GM21515 (cell line): ENCODE data around the gene TEAD1.
"Not testable (repeated sequence)": the region's sequence is repeated elsewhere in the genome, so short reads cannot be mapped to it uniquely, and the experiment has no call there.

Source experiments
- ATAC-seq: cut with Tn5 transposase; IDR thresholded peaks from one replicate; pipeline ENCODE4 v1.9.1; 2021; ENCODE audit not compliant: unreplicated experiment

Gene TEAD1

DNA sequence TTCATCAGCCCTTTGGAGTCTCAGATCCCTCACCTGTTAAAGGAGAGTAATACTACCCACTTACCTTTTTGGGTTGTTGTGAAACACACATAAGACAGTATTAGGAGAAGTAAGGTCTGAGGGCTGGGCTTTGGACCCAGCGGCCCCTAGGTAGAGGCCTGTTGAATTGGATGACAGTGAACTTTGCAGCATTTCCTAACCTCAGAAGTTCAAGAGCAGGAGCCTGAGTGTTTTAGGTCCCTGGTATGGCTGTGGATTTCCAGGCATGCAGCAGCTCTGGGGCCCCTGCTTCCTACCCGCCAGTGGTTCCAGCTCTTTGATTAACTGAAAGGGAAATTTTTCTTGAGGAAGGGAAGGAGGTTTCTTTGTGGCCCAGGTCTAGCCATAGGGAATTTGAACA lies 58.9 kb downstream of the TEAD1 start:
- ATAC-seq: no peak

DNA sequence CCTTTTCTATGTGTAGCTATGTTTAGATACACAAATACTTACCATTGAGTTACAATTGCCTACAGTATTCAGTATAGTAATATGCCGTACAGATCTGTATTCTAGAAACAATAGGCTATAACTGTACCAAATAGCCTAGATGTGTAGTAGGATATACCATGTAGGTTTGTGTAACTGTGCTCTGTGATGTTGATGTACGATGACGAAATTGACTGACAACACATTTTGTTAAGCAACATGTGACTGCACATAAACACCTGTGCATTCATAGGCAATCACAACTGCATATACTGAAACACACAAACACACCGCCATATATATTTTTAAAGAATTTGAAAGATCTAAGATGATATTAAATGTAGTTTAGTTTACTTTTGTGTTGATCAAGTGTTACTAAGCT lies 60.4 kb downstream of the TEAD1 start:
- ATAC-seq: no peak

DNA sequence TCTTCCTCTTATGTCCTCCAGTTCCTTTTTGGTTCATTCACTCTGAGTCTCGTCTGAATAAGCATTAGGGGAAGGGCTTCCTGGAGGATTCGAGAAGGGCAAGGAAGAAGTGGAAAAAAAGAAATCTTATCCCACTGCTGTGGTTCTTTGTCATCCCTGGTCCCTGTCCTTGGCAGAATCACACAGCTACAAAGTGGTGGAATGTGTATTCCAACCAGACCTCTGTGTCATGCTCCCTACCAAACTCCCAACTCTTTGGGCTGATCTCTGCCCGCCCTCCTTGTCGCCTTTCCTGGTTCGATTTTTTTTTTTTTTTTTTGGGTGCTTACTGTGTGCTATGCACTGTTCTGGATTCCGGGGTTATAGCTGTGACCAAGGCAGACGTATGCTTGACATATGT lies 61.0 kb downstream of the TEAD1 start:
- ATAC-seq: no peak

DNA sequence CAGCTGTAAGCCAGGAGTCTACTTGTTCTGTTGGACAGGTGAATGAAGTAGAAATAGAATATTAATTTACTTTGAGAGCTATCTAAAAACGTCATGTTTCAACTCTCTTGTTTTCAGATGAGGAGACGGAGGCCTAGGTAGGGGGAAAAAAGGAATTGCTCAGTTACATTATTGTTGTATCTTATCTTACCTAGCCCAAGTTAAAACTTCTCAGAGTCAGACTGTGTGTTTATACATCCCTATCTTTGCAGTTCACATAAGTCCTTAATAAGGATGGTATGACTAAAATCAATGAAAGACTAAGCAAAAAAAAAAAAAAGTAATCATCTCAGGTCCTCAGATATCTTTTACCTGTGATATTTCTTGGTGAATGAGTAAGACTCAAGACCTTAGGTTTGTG lies 62.8 kb downstream of the TEAD1 start:
- no peak for ATAC-seq

DNA sequence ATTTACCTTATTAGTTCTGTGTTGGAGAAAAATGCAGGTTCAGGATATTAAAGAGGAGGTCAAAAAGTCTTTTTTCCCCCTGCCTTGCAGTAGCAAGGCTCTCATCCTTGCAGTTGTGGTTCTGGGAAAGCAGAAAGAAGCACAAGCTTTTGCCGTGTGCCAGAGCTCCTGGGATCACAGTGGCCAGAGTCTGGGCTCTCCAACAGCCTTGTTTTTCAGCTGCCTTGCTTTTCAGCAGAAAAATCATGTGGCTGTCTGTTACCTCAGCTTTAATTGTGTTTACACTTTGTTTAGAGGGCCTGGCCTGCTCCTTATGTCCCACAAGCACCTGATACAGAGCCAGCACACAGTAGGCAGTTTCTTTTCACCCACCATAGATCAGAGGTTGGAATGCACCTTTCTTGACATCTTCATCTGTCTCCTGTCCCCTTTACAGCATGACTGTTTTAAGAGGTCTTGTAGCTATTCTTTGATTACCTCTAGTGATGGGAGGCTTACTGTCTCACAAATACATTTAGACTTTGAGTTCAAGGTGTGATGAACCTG lies 67.5 kb downstream of the TEAD1 start:
- ATAC-seq: no peak

DNA sequence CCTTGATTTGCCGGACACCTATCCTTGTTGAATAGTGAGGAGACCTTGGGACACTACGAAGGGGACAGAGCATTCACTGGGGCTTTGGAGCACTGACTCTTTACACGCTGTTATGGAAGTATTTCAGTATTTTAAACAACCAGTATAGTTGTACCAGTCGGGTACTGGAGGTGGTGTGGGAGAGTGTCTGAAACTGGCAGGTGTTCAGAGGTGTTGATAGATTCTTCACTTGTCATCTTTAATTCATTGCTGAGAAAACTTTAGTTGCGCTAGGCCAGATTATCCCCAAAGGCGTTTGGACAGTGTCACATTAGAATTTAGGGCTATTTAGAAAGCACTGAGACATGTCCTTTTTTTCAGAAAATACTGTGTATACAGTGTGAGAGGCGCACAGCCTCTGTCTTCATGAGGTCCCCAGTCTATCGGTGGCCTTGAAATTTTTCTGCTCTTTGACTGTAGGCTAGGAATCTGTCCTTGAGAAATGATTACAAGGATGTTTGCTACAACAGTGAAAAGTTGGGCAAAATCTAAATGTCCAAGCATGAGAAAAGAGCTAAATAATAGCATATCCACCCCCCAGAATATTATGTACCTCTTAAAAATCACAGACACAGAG lies 69.7 kb downstream of the TEAD1 start:
- ATAC-seq: no peak

DNA sequence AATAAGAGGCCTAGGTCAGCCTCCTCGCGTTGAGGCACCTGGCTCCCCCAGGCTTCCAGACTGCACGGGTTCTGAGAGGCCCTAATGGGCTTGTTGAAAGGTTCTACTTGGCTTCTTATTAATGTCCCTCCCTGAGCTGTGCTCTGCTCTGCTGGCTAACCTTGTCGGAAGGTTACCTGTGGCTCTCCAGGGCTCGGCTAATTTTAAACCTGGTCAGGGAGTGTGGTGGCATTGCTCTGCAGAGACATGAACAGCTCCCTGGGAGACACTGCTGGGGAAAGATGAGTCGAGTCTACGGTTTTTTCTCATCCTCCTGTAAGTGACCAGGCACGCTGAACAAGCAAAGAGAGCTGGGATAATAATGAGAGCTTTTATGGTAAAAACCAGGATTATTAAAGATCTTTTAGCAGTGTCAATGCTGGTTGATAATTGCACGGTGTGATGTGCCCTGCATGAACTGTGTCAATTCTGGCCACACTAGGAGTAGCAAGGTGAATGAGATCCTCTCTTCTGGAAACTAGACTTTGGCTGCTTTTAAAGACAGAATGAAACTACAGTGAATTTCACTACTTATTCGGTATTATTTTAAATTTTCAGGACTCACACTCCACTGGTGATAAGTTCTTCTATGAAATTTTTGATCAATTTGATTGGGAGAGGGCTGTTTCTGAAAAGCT lies 70.7 kb downstream of the TEAD1 start:
- no peak for ATAC-seq

DNA sequence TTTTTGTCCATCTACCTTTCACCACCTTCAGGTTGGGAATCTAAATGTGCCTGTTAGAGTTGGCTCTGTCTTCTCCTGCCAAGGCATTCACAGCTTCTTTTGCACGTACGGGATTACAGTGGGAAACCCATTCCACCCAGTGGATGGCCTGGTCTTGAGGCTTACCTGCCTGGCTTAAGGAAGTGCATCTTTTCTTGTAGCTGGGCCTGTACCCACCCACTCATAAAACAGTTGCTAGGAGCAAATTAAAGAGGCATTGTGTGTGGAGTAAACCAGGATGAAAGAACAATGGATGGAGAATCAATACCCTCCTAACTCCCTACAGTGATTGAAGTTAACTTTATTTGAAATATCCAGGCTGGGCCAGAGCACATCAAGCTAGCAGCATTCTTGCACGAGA lies 71.6 kb downstream of the TEAD1 start:
- no peak for ATAC-seq

DNA sequence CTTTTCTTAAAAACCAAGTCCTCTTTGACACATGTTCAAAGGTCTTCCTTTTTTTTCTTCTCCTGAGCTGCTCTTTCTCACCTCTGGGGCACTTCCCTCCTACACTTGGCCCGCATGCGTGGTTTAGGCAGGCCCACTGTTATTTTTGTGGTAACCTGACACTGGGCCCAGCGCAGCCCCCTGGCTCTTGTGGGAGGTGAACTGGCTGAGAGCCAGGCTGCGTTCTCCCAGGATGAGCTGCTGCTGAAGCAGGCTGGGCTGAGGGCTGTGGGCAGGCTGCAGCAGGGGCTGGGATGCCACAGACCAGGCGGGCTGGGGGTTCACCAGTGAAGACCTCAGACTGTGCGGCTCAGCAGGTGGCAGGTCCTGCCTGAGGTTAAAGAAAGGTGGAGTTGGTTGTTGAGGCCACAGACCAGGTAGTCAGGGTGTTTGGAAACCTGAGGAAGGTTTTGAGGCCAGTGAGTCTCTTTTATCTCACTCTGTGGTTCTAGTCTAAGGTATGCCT lies 72.4 kb downstream of the TEAD1 start:
- no peak for ATAC-seq

DNA sequence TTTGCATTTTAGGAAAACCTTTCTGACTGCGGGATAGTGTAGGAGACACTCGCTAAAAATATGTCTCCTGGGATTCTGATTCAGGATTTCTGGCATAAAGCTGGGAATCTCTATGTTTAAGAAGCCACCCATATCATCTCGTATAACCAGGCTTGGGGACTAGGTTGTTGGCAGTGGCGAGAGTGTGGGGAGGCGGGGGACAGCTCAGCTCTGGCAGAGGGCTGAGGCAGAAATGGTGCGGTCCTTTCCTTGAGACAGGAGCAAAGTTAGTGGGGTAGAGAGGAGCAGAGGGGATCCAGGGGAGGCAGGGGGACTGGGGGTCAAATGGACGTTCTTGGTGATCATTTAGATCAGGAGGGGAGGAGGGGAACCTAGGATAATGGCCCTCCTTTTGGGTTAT lies 74.3 kb downstream of the TEAD1 start:
- ATAC-seq: no peak

DNA sequence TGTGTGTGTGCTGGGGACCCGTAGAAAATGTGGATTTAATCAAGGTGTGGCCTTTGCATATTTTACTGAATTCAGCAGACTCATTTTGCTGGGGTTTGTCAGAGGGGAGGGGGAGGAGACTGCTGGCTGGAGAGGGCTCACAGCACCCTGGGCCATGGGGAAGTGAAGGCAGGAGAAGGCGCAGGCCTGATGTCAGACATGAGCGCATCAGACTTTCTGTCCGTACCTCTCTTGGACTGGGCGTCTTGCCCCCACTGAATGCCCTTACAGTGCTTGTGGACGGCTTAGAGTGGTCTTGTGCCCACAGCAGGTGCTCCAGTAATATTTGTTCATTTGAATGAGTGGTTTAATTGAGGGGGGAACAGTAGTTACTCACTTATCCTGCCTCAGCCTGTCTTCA lies 75.2 kb downstream of the TEAD1 start:
- no peak for ATAC-seq

DNA sequence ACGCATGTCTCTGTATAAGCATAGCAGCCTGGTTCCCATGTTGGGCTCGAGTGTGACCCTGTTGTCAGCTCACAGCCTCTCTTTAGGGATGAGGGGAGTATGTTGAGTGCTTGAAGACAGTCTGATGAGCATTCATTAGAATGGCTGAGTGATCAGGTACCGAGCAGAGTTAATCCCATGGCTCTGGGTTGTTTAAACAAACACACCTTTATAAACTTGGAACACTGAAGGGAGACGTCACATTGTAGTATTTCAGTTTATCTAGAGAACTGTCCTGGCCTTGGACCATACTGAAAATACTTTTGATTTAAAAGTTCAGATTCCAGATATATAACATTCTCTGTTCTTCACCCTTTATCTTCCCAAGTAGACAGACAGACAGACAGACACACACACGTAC lies 76.0 kb downstream of the TEAD1 start:
- ATAC-seq: no peak

DNA sequence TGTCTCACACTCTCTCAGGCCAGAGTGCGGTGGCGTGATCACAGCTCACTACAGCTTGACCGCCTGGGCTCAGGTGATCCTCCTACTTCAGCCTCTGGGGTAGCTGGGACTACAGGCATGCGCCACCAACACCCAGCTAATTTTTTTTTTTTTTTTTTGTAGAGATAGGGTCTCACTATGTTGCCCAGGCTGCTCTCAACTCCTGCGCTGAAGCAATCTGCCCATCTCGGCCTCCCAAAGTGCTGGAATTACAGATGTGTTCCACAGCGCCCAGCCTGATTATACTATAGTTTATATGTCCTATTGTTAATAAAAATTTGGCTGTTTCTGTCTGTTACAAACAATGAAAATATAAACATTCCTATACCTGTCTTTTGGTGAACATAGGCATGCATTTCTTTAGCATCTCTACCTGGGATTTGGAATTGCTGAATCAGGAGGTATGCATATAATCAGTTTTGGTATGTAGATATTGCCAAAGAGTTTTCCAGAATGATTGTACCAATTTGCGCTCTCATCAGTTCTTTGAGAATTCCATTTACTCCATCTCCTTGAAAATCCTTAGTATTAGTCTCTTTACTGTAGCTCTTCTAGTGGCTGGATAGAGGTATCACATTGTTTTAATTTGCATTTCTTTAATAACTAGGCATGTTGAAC lies 78.8 kb downstream of the TEAD1 start:
- no peak for ATAC-seq

DNA sequence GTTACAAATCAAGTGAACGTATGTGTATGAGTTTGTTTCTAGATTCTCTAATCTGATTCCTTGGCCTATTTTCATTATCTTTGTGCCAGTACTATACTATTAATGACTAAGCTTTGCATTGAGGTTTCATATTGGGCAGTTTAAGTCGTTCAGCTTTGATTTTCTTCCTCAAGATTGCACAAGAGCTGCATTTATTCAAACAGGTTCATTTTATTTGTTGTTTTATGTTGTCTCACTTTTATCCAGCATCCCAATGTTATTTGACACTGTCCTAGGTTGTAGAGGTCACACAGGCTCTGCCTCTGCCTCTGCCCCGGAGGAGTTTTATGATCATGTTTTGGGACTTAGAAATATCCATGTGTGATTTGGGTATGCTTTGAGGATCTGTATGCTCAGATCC lies 79.8 kb downstream of the TEAD1 start:
- no peak for ATAC-seq

DNA sequence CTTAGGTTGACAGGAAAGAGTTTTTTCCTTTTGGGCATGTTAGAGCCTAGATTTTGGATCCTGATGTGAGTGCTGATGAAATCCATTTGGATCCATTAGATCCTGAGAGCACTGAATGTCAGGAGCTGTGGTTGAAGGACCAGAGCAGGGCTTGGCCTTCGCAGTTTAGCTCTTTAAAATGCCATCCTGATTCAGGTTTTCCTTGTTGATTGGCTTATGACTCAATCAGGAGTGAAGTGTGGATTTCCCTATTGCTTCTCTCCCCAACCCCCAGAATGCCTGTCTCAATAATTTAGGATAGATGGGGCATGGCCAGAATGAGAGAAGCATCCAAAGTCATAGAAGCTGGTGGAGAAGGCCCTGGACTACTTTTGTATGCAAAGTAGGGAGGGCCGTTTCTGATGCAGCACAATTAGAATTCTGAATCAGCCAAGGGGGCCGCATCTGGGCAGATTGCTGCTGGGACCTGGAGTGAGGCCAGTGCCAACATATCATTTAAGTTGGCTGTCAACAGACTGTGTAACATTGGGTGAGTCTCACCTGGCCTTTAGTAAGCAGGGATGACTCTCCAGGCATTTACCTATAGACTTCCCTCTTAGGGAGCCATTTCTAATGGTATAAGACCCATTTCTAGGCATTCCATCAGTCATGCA lies 80.5 kb downstream of the TEAD1 start:
- no peak for ATAC-seq

DNA sequence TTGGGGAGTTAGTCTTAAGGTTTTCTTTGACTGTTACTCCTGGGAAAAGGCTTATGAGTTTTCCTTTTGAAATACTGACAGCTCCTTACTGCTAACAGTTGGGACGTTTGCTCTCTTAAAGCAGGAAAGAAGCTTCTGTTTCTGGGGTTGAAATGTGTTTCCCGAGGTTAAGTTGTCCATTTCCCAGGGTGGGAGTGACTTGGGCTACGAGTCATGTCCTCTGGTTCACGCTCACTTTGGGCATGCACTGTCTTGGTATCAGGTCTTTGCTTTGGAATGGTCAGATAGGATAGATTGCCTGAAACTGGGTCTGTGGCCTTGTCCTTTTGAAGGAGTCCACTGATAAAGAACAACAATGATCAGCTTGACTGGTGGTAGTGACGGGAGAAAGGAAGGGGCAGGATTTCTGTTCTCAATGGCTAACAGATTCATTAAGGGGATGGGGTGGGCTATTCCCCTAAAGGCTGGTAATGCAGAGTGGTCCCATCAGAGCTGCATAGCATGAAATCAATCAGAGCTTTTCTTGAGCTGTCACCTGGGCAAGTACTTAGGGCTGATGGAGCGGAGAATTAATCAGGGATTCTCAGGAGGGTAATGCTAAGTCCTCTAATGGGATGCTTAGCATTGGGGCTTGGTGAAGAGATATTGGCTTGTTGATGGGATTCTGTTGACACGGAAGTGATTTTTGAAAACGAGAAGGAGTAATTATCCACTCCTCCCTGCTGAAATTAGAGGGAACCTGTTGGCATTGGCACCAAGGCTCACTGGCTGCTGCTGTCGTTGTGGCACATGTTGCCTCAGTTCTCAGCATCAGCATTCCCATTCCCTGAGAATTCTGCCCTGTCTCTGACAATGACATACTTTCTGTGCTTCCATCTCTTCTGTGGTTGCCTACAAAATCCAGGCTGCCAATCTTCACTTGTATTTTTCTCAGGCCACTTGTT lies 81.6 kb downstream of the TEAD1 start:
- no peak for ATAC-seq

DNA sequence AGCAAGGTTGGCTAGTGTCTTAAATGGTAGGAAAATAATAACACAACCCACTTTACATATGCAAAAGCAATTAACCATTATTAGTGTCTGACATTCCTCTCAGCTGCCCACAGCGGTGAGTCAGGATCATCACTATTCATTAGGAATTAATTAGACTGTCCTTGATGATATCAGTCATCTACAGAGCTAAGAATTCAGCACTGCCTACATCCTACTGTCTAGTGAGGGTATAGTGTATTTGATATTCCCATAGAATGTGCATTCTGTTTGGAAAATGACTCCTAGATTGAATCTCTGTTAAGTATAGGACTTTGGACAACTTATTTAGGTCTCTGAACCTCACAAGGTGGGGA lies 82.2 kb downstream of the TEAD1 start:
- no peak for ATAC-seq

DNA sequence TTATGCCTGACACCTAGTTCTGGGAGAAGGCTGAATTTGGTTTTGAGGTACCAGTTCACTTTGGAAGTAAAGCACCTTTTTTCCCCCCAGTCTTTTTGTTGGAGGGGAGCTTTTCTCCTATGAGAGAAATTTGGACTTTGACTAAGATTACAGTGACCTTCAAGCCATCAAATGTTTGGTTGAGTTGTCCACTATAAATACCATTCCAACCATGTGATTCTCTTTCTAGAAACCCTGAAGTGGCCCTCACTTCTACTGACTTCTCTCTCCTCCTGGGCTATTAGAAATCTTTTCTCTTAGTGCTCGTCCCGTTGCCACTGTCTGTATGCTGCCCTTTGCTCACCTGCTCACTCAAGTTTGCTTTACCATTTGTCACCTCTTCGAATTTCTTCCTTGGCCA lies 82.6 kb downstream of the TEAD1 start:
- no peak for ATAC-seq

DNA sequence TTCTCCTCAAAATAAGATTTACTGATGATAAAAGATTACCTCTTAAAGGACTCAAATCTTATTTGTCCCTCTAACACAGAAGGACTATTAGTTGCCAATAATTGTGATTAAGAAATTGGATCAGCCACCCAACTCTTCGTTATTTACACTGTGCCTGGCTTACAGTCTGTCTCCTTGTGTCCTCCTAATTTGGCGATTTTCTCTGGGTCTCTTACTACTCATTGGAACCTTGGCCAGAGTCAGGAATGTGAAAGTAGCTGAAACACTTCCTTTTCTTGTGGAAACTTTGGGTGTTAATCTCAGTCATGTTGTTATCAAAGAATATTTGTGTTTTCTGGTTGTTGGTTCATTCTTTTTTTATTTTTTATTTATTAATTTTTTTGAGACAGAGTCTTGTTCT lies 83.2 kb downstream of the TEAD1 start:
- no peak for ATAC-seq

DNA sequence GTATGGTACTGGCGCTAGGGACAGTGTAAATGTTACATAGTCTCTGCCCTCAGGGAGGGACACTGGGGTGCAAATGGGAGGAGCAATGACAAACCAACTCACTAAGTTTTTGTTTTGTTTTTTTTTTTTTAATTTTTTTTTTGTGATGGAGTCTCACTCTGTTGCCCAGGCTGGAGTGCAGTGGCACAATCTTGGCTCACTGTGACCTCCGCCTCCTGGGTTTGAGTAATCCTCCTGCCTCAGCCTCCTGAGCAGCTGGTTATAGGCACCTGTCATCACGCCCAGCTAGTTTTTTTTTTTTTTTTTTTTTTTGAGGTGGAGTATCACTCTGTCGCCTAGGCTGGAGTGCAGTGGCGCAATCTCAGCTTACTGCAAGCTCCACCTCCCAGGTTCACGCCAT lies 83.9 kb downstream of the TEAD1 start:
- ATAC-seq: not testable (repeated sequence)

DNA sequence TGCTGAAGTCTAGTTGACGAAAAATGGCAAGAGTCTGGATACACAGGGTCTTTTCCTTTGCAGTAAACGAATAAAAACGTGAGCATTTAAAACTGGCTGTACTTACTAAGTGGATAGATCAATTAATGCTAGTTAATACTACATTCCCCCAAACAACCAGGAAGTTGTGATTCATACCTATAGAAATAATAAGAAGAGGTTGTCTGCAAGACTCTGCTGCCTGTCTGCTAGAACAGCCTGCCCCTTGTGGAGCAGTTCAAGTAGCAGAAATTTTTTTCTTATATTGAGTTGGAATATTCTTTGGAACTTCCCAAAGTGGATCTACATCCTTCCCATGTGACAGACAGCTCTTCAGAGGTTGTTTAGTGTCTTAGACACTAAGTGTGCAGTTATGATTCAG lies 86.8 kb downstream of the TEAD1 start:
- ATAC-seq: no peak
